ENCODE results near the gene GARIN3.

Gene GARIN3

GRCh38 chr5:157148734-157149615 lies 17.1 kb downstream of the GARIN3 start:
- peak; percentile 70 for DNase-seq (ENCODE audit: low spot score)

- DNase-seq (ENCODE audit: low spot score): no peak
Observed at GRCh38 chr5:157143127-157143971, 22.7 kb downstream of the GARIN3 start.

GRCh38 chr5:157142317-157143126 lies 23.5 kb downstream of the GARIN3 start, which contains the start of gene MED7:
TSS of gene MED7 (minus strand) at chr5:157142865. CDS start at chr5:157139431, 3,434 bp downstream.
- DNase-seq (ENCODE audit: low spot score): peak; percentile 100

- DNase-seq (ENCODE audit: low spot score): no peak
Observed at GRCh38 chr5:157137691-157138090, 28.4 kb downstream of the GARIN3 start.

GRCh38 chr5:157132281-157132612 lies 33.8 kb downstream of the GARIN3 start:
- DNase-seq (ENCODE audit: low spot score): no peak

- no peak for DNase-seq (ENCODE audit: low spot score)
Observed at GRCh38 chr5:157130925-157131324, 35.1 kb downstream of the GARIN3 start.

- no peak for DNase-seq (ENCODE audit: low spot score)
Observed at GRCh38 chr5:157121709-157122108, 44.4 kb downstream of the GARIN3 start.

- DNase-seq (ENCODE audit: low spot score): no peak
Observed at GRCh38 chr5:157120102-157120501, 46.0 kb downstream of the GARIN3 start.

- DNase-seq (ENCODE audit: low spot score): no peak
Observed at GRCh38 chr5:157116483-157116954, 49.5 kb downstream of the GARIN3 start.

- no peak for DNase-seq (ENCODE audit: low spot score)
Observed at GRCh38 chr5:157115502-157115901, 50.6 kb downstream of the GARIN3 start.

GRCh38 chr5:157115012-157115411 lies 51.1 kb downstream of the GARIN3 start:
- DNase-seq (ENCODE audit: low spot score): no peak

- DNase-seq (ENCODE audit: low spot score): no peak
Observed at GRCh38 chr5:157113002-157113401, 53.1 kb downstream of the GARIN3 start.

All from pons (tissue), 1 donor.